Uterus (tissue), 2 donors: ENCODE data around the gene GPR146.

Experiments
- POLR2A ChIP-seq, 2 donors: fragments of 450-650 bp; IDR thresholded peaks; one replicate each; pipeline ENCODE4 v1.6.1; 2016; ENCODE audit warnings: antibody characterized with exemption in 2 of 2, mild to moderate bottlenecking in 1 of 2, moderate library complexity in 1 of 2
- TF ChIP-seq, protein P1 (sequence below), 4 experiments: fragments of 200-600 bp in 2 of 4; fragments of 450-650 bp in 2 of 4; sonication (generic) in 2 of 4; IDR thresholded peaks; one replicate each; pipeline ENCODE4 v1.5.1; 2016 to 2019; ENCODE audit warnings: antibody characterized with exemption in 4 of 4, mild to moderate bottlenecking in 2 of 4, moderate library complexity in 1 of 4

DNA sequence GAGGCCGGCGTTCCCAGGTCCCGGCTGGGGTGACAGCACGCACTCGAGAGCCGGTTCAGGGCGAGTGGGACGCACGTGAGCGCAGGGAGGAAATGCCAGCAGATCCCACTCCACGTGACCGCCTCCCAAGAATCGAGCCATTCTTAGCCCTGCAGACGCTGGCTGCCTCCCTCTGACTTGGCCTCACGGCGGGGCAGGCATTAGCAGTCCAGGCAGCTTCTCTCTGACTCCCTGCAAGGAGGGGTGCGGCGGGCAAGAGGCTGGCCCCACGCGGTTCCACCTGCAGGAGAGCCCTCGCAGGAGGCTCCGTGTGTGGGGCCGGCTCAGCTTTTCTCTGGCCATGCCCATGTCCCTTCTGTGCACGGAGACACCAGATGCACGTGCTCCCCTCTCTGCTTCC, 10.1 kb downstream of the GPR146 start:
- TF ChIP-seq, protein P1, sequence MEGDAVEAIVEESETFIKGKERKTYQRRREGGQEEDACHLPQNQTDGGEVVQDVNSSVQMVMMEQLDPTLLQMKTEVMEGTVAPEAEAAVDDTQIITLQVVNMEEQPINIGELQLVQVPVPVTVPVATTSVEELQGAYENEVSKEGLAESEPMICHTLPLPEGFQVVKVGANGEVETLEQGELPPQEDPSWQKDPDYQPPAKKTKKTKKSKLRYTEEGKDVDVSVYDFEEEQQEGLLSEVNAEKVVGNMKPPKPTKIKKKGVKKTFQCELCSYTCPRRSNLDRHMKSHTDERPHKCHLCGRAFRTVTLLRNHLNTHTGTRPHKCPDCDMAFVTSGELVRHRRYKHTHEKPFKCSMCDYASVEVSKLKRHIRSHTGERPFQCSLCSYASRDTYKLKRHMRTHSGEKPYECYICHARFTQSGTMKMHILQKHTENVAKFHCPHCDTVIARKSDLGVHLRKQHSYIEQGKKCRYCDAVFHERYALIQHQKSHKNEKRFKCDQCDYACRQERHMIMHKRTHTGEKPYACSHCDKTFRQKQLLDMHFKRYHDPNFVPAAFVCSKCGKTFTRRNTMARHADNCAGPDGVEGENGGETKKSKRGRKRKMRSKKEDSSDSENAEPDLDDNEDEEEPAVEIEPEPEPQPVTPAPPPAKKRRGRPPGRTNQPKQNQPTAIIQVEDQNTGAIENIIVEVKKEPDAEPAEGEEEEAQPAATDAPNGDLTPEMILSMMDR (IDR thresholded peaks at IDR 0.05) = no peak
- TF ChIP-seq POLR2A (IDR thresholded peaks at IDR 0.05) = no peak
